Astrocyte of the cerebellum (primary cell): ENCODE measurements around the gene IL20.
A peak's percentile ranks its signal among the peaks of the same experiment; 100 is the strongest.

ENCODE experiments used
- DNase-seq: peaks from one replicate; pipeline ENCODE4 v3.0.0-alpha.2; 2011; ENCODE audit warnings: low read depth
- H3K4me3 ChIP-seq: 2 replicates; pipeline ENCODE4 v1.5.1; 2011; ENCODE audit warnings: mild to moderate bottlenecking, low read depth, low read length, moderate library complexity
- in situ Hi-C: cut with HindIII; loops from 2 replicates; pipeline ENCODE4 v1.10.0; 2017; ENCODE audit warnings: low sequenced_read_pairs
- TF ChIP-seq, protein P1 (sequence below): IDR thresholded peaks from 2 replicates; pipeline ENCODE4 v1.5.1; 2012; ENCODE audit warnings: low read length, low read depth, moderate library complexity, mild to moderate bottlenecking; ENCODE audit errors: missing control alignments

The IL20 gene

DNA sequence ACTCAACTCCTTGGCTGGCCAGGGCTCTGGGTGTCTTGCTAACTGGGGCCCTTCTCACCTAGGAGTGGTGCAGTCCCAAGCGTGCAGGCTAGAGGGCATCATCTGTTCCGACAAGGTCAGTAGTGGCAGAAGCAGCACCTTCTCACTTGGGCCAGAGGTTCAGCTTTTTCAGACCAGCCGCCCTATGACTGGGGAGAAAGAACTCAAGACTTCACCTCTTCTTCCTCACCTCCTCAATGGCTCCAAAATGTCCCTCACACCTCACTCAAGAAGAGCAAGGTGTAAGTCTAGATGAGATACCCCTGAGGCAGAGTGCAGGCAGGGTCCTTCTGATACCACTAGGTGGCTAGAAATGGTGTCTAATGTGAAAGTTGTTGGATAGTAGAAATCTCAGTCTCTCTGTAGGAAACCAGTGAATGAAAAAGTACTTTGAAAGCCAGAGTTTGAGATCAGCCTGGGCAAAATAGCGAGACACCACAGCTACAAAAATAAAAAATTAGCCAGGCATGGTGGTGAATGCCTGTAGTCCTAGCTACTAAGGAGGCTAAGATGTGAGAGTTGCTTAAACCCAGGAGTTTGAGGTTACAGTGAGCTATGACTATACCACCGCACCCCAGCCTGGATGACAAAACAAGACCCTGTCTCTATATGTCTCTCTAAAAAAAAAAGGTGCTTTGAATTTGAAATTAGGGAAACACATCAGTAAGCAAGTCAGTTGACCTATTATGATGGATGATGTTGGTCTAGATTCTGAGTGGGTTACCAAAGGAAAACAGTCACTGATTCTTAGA is 8.6 kb upstream of the IL20 start:
- DNase-seq = no peak
- in situ Hi-C loops = no loop called here
- no peak overlapping the region for H3K4me3 ChIP-seq
- TF ChIP-seq, protein P1, sequence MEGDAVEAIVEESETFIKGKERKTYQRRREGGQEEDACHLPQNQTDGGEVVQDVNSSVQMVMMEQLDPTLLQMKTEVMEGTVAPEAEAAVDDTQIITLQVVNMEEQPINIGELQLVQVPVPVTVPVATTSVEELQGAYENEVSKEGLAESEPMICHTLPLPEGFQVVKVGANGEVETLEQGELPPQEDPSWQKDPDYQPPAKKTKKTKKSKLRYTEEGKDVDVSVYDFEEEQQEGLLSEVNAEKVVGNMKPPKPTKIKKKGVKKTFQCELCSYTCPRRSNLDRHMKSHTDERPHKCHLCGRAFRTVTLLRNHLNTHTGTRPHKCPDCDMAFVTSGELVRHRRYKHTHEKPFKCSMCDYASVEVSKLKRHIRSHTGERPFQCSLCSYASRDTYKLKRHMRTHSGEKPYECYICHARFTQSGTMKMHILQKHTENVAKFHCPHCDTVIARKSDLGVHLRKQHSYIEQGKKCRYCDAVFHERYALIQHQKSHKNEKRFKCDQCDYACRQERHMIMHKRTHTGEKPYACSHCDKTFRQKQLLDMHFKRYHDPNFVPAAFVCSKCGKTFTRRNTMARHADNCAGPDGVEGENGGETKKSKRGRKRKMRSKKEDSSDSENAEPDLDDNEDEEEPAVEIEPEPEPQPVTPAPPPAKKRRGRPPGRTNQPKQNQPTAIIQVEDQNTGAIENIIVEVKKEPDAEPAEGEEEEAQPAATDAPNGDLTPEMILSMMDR = peak; percentile 40

GRCh38 chr1:206859082-206859521 is 6.3 kb upstream of the IL20 start:
- no peak for DNase-seq
- no peak overlapping the region for H3K4me3 ChIP-seq
- TF ChIP-seq, protein P1 = no peak
- in situ Hi-C loops = no loop called here

- TF ChIP-seq, protein P1 = no peak
- in situ Hi-C loops = no loop called here
- no peak overlapping the region for H3K4me3 ChIP-seq
- no peak for DNase-seq
Observed at GRCh38 chr1:206860165-206860564, 5.3 kb upstream of the IL20 start.

DNA sequence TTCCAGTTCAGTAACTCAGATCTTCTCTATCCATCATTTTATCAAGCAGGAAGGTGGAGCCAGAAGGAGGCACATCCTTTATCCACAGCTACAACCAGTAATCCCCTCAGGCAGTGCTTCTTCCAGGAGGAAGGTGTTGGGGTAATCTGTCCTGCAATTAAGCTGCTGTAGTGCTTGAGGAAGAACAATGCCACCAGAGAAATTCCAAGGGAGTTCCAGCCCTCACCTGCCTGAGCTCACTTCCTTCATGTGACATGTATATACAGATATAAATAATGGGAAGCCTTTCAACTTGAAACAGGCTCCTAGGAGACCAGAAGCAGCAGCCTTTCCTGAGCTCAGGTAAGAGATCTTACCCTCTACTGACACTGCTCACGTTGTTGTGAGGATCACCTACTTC is 2.2 kb upstream of the IL20 start:
- TF ChIP-seq, protein P1 = no peak
- H3K4me3 ChIP-seq = no peak overlapping the region
- DNase-seq = no peak
- in situ Hi-C loops = no loop called here

DNA sequence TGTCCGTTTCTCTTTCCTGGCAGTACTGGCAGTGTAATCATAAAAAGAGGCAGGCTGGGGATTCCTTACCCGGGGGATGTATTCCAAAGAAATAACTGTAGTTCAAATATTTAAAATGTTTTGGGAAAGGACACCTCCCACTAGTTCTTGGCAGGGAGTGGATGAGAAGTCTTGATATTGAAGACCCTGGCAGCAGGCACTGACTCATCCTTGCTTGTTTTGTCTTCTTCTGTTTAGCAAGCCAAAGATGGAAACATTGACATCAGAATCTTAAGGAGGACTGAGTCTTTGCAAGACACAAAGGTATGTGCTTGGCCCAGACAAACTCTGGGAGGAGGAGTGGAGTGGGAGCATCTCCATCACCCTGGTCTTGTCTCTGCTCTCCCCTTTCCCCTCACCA is 639 bp downstream of the IL20 start:
- in situ Hi-C loops = no loop called here
- no peak overlapping the region for H3K4me3 ChIP-seq
- TF ChIP-seq, protein P1 = no peak
- no peak for DNase-seq

DNA sequence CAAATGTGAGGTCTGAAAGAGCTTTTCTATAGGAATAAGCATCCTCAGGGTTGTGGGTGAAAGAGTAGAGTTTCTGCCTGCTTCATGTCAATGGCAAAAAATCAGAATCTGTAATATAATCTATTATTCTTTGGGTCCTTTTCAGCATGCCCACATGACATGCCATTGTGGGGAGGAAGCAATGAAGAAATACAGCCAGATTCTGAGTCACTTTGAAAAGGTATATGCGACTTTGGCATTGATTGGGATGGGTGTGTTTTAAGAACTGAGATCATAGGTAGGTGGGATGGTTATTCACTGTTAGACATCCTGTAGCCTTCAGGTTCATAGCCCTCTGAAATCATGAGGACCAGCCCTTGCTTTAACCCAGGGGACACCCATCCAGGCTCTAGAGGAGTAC is 1.8 kb downstream of the IL20 start:
- in situ Hi-C loops = no loop called here
- TF ChIP-seq, protein P1 = no peak
- H3K4me3 ChIP-seq = no peak overlapping the region
- DNase-seq = no peak

- TF ChIP-seq, protein P1 = no peak
- no peak overlapping the region for H3K4me3 ChIP-seq
- in situ Hi-C loops = no loop called here
- DNase-seq = no peak
Observed at GRCh38 chr1:206867716-206868115, 2.3 kb downstream of the IL20 start.
